GM12865 (cell line): ENCODE data around the gene THAP7.

Source experiments
- DNase-seq: peaks from one replicate; pipeline ENCODE4 v3.0.0; 2010; ENCODE audit warnings: low read depth
- H3K4me3 ChIP-seq: 2 replicates; pipeline ENCODE4 v1.5.1; 2011; ENCODE audit warnings: mild to moderate bottlenecking, low read depth, low read length, control low read depth
- TF ChIP-seq, protein P1 (sequence below): IDR thresholded peaks from 2 replicates; pipeline ENCODE4 v1.5.1; 2011; ENCODE audit warnings: low read length, control low read depth, low read depth, inconsistent platforms; ENCODE audit not compliant: insufficient read depth; ENCODE audit errors: missing control alignments

Gene THAP7

DNA sequence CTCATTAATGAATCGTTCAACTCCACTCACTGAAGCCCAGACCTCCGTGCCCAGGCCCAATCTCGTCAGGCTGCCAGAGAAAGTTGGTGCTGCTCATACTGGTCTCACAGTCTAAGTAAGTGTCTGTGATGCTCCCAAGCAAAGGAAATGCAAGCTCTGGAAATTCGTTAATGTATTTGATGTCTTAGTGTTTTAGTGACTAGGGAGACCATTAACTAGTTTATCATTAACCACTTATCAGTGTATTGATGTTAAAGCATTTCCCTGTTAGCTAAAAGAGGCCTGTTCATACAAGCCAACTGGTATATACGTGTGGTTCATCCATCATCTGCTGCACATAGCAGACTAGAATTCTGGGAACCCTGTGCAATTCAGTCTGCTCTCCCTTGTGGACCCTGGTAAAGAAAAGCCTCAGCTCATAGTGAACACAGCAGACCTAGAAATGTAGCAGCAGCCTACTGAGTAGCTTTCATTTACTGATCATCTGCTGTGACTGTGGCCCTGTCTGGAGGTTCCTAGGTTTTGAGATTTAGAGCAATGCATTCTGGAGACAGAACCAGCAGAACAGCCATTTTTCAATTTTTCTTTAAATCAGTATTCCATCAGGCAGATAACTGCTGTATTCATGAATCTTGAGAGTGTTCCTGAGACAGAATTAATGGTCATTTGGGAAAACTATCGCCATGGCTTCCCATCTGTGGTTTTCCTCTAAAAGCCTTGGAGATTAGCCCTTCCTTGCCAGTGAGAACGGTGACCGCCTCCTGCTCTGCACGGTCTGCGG, 50.6 kb downstream of the THAP7 start:
- no peak overlapping the region for H3K4me3 ChIP-seq
- no peak for DNase-seq
- TF ChIP-seq, protein P1, sequence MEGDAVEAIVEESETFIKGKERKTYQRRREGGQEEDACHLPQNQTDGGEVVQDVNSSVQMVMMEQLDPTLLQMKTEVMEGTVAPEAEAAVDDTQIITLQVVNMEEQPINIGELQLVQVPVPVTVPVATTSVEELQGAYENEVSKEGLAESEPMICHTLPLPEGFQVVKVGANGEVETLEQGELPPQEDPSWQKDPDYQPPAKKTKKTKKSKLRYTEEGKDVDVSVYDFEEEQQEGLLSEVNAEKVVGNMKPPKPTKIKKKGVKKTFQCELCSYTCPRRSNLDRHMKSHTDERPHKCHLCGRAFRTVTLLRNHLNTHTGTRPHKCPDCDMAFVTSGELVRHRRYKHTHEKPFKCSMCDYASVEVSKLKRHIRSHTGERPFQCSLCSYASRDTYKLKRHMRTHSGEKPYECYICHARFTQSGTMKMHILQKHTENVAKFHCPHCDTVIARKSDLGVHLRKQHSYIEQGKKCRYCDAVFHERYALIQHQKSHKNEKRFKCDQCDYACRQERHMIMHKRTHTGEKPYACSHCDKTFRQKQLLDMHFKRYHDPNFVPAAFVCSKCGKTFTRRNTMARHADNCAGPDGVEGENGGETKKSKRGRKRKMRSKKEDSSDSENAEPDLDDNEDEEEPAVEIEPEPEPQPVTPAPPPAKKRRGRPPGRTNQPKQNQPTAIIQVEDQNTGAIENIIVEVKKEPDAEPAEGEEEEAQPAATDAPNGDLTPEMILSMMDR: no peak

- H3K4me3 ChIP-seq: no peak overlapping the region
- DNase-seq: no peak
- TF ChIP-seq, protein P1: no peak
Observed at GRCh38 chr22:20949698-20950183, 52.2 kb downstream of the THAP7 start.
